Ecto neural progenitor cell (in vitro differentiated cells): ENCODE results near the gene GPC6.

Source experiments
- DNase-seq: peaks from one replicate; pipeline ENCODE4 v3.0.0-alpha.2; 2018; ENCODE audit warnings: low spot score

Gene GPC6

GRCh38 chr13:93577105-93577504 lies 350.5 kb downstream of the GPC6 start:
- no peak for DNase-seq

- no peak for DNase-seq
Measured at GRCh38 chr13:93589788-93590187, 363.2 kb downstream of the GPC6 start.

- no peak for DNase-seq
Measured at GRCh38 chr13:93603043-93603442, 376.4 kb downstream of the GPC6 start.

GRCh38 chr13:93614776-93615175 lies 388.2 kb downstream of the GPC6 start:
- no peak for DNase-seq

GRCh38 chr13:93620181-93620765 lies 393.7 kb downstream of the GPC6 start:
- no peak for DNase-seq

- no peak for DNase-seq
Measured at GRCh38 chr13:93621051-93621450, 394.4 kb downstream of the GPC6 start.

- DNase-seq, result no peak
Measured at GRCh38 chr13:93621966-93622365, 395.4 kb downstream of the GPC6 start.

- no peak for DNase-seq
Measured at GRCh38 chr13:93624311-93624777, 397.7 kb downstream of the GPC6 start.

GRCh38 chr13:93625536-93625935 lies 398.9 kb downstream of the GPC6 start:
- DNase-seq, result no peak

GRCh38 chr13:93628136-93628797 lies 401.7 kb downstream of the GPC6 start:
- DNase-seq, result no peak

- DNase-seq, result no peak
Measured at GRCh38 chr13:93635616-93636032, 409.0 kb downstream of the GPC6 start.

- no peak for DNase-seq
Measured at GRCh38 chr13:93637852-93638251, 411.2 kb downstream of the GPC6 start.

- no peak for DNase-seq
Measured at GRCh38 chr13:93640452-93640851, 413.8 kb downstream of the GPC6 start.

GRCh38 chr13:93646245-93646644 lies 419.6 kb downstream of the GPC6 start:
- no peak for DNase-seq

GRCh38 chr13:93649496-93649895 lies 422.9 kb downstream of the GPC6 start:
- DNase-seq, result no peak

GRCh38 chr13:93653776-93654175 lies 427.2 kb downstream of the GPC6 start:
- no peak for DNase-seq

- DNase-seq, result no peak
Measured at GRCh38 chr13:93655154-93655553, 428.5 kb downstream of the GPC6 start.

- DNase-seq, result no peak
Measured at GRCh38 chr13:93660391-93661063, 433.9 kb downstream of the GPC6 start.

- no peak for DNase-seq
Measured at GRCh38 chr13:93670866-93671265, 444.3 kb downstream of the GPC6 start.

GRCh38 chr13:93672996-93673395 lies 446.4 kb downstream of the GPC6 start:
- DNase-seq, result no peak

- DNase-seq, result no peak
Measured at GRCh38 chr13:93673885-93674284, 447.3 kb downstream of the GPC6 start.

GRCh38 chr13:93674337-93674755 lies 447.7 kb downstream of the GPC6 start:
- no peak for DNase-seq

- no peak for DNase-seq
Measured at GRCh38 chr13:93680329-93680728, 453.7 kb downstream of the GPC6 start.
